CD14-positive monocyte (primary cell): ENCODE results near the gene DYNC2H1. TPM values are rescaled to one million over a fixed set of nuclear protein-coding genes. Genes with fewer than 3 reads are reported as not detected.

ENCODE experiments used
- DNase-seq, 3 donors: peaks; one replicate each; pipeline ENCODE4 v3.0.0-alpha.2; 2011 to 2022
- H2AFZ ChIP-seq: 2 replicates; pipeline ENCODE4 v1.6.0; 2012; ENCODE audit warnings: mild to moderate bottlenecking, low read depth, low read length, inconsistent platforms; ENCODE audit not compliant: insufficient read depth, poor library complexity, severe bottlenecking
- H3K27ac ChIP-seq, 2 donors: 1 replicate in 1 of 2; 2 replicates in 1 of 2; pipeline ENCODE4 v1.5.1; 2012 to 2013; ENCODE audit warnings: low read length in 2 of 2, control low read depth in 1 of 2, inconsistent platforms in 1 of 2, low read depth in 1 of 2, mild to moderate bottlenecking in 1 of 2
- H3K27me3 ChIP-seq, 2 donors: one replicate each; pipeline versions ENCODE4 v1.6.0 to v1.6.1; 2011 to 2013; ENCODE audit warnings: low read length in 2 of 2; ENCODE audit not compliant: control insufficient read depth in 2 of 2, insufficient read depth in 2 of 2
- H3K36me3 ChIP-seq, 2 donors: replicated peaks in 1 of 2; 1 replicate in 1 of 2; 2 replicates in 1 of 2; pipeline versions ENCODE4 v1.5.1 to v1.6.1; 2012 to 2013; ENCODE audit warnings: low read length in 2 of 2, control low read depth in 1 of 2, inconsistent platforms in 1 of 2, mild to moderate bottlenecking in 1 of 2; ENCODE audit not compliant: insufficient read depth in 2 of 2, control insufficient read depth in 1 of 2
- H3K4me1 ChIP-seq, 2 donors: 1 replicate in 1 of 2; 2 replicates in 1 of 2; pipeline versions ENCODE4 v1.5.1 to v1.6.1; 2012 to 2013; ENCODE audit warnings: low read length in 2 of 2, control low read depth in 1 of 2, inconsistent platforms in 1 of 2, mild to moderate bottlenecking in 1 of 2, moderate library complexity in 1 of 2; ENCODE audit not compliant: insufficient read depth in 2 of 2, control insufficient read depth in 1 of 2
- H3K4me2 ChIP-seq: replicated peaks from 2 replicates; pipeline ENCODE3; 2012; ENCODE audit warnings: low read length, moderate library complexity, mild to moderate bottlenecking; ENCODE audit not compliant: poor library complexity, severe bottlenecking; ENCODE audit errors: extremely low read depth
- H3K4me3 ChIP-seq, 3 experiments: fragments of 200-600 bp in 1 of 3; sonication (generic) in 1 of 3; replicated peaks in 1 of 3; 1 replicate in 2 of 3; 2 replicates in 1 of 3; pipeline ENCODE4 v1.5.1; 2011 to 2013; ENCODE audit warnings: low read length in 3 of 3, mild to moderate bottlenecking in 3 of 3, control low read depth in 2 of 3, low read depth in 2 of 3, inconsistent platforms in 1 of 3, moderate library complexity in 1 of 3
- H3K79me2 ChIP-seq: 2 replicates; pipeline ENCODE4 v1.6.0; 2012; ENCODE audit warnings: mild to moderate bottlenecking, control low read depth, inconsistent platforms, low read length, moderate library complexity; ENCODE audit not compliant: insufficient read depth
- H3K9ac ChIP-seq: 2 replicates; pipeline ENCODE4 v1.6.0; 2017; ENCODE audit warnings: low read length, mild to moderate bottlenecking; ENCODE audit not compliant: insufficient read depth, poor library complexity, severe bottlenecking
- H3K9me3 ChIP-seq, 2 donors: replicated peaks in 1 of 2; 1 replicate in 1 of 2; 2 replicates in 1 of 2; pipeline versions ENCODE4 v1.5.1 to v1.6.1; 2012 to 2013; ENCODE audit warnings: low read length in 2 of 2, control low read depth in 1 of 2; ENCODE audit not compliant: control insufficient read depth in 1 of 2, insufficient read depth in 1 of 2
- H4K20me1 ChIP-seq: 2 replicates; pipeline ENCODE4 v1.6.0; 2012; ENCODE audit warnings: mild to moderate bottlenecking, low read length, control low read depth, moderate library complexity; ENCODE audit not compliant: insufficient read depth
- H3K27ac Mint-ChIP-seq, 7 donors: one replicate each; pipeline ENCODE4 v1.8.0; 2020; ENCODE audit warnings: mild to moderate bottlenecking in 7 of 7, mixed read lengths in 7 of 7, moderate library complexity in 6 of 7, inconsistent platforms in 2 of 7
- H3K27me3 Mint-ChIP-seq, 3 donors: one replicate each; pipeline ENCODE4 v1.8.0; 2021 to 2022; ENCODE audit warnings: low read depth in 3 of 3, mild to moderate bottlenecking in 3 of 3, mixed read lengths in 3 of 3, moderate library complexity in 3 of 3, inconsistent platforms in 1 of 3
- H3K36me3 Mint-ChIP-seq, 2 donors: one replicate each; pipeline ENCODE4 v1.8.0; 2020; ENCODE audit warnings: mixed read lengths in 2 of 2, inconsistent platforms in 1 of 2, mild to moderate bottlenecking in 1 of 2
- H3K4me1 Mint-ChIP-seq: one replicate; pipeline ENCODE4 v1.8.0; 2020; ENCODE audit warnings: mild to moderate bottlenecking, mixed read lengths
- H3K4me3 Mint-ChIP-seq, 2 donors: one replicate each; pipeline ENCODE4 v1.8.0; 2020; ENCODE audit warnings: mild to moderate bottlenecking in 2 of 2, mixed read lengths in 2 of 2, moderate library complexity in 1 of 2
- H3K9me3 Mint-ChIP-seq, 7 donors: one replicate each; pipeline ENCODE4 v1.8.0; 2020 to 2022; ENCODE audit warnings: mixed read lengths in 7 of 7, mild to moderate bottlenecking in 6 of 7, moderate library complexity in 6 of 7, inconsistent platforms in 2 of 7
- WGBS: methylation state at CpG from one replicate; pipeline ENCODE4 v1.1.5; 2013; ENCODE audit warnings: missing lambda C conversion rate; ENCODE audit not compliant: insufficient coverage; 5-methylcytosine and 5-hydroxymethylcytosine counted together
- intact Hi-C, 2 donors: fragments of 100-400 bp; cut with micrococcal nuclease; formaldehyde crosslinking; loops; one replicate each; pipeline versions ENCODE4 v1.15.0 to v1.15.1; 2023
- polyA plus RNA-seq, 3 donors: library from polyadenylated mRNA; depleted of rRNA in 1 of 3; unstranded in 2 of 3; stranded (reverse) in 1 of 3; fragments of 300-500 nt in 2 of 3; fragments of >200 nt in 1 of 3; fragmentation: Illumina TruSeq in 2 of 3; gene quantifications; 1 replicate in 2 of 3; 2 replicates in 1 of 3; pipeline ENCODE4 v1.2.3, GENCODE V29; 2012 to 2021
- TF ChIP-seq, protein P1 (sequence below): fragments of 200-600 bp; IDR thresholded peaks from one replicate; pipeline ENCODE4 v1.8.0; 2022; ENCODE audit warnings: antibody characterized with exemption, mild to moderate bottlenecking

Gene DYNC2H1
- polyA plus RNA-seq, 3 donors, result 0.10 to 1.5 (median 0.36) TPM

DNA sequence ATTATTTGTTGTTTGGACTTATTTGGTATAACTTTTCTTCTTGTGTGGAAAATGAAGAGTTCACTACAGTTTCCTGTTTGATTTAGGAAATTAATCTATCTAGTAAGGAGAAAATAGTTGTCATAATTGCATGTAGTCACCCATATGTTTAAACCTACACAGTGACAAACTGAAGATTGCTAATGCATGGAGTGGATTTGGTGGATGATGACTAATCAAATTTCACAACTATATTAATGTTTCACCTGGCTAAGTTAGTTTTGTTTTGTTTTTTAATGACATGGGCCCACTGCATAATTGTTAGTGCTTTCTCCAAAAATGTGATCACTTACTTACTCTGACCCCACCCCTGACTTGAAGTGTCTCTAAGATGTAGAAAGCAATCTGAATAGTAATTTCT lies 170.6 kb downstream of the DYNC2H1 start:
- no peak for DNase-seq
- H3K9me3 ChIP-seq, result no peaks in the 10 kb centered on the region
- H3K27ac Mint-ChIP-seq, result no peak overlapping the region
- intact Hi-C loops, result no loop called here
- H3K4me2 ChIP-seq, result no peak overlapping the region
- no peak overlapping the region for H2AFZ ChIP-seq
- no peak overlapping the region for H3K4me3 ChIP-seq
- H3K9ac ChIP-seq, result no peak overlapping the region
- H3K4me3 Mint-ChIP-seq, result no peak overlapping the region
- TF ChIP-seq, protein P1, sequence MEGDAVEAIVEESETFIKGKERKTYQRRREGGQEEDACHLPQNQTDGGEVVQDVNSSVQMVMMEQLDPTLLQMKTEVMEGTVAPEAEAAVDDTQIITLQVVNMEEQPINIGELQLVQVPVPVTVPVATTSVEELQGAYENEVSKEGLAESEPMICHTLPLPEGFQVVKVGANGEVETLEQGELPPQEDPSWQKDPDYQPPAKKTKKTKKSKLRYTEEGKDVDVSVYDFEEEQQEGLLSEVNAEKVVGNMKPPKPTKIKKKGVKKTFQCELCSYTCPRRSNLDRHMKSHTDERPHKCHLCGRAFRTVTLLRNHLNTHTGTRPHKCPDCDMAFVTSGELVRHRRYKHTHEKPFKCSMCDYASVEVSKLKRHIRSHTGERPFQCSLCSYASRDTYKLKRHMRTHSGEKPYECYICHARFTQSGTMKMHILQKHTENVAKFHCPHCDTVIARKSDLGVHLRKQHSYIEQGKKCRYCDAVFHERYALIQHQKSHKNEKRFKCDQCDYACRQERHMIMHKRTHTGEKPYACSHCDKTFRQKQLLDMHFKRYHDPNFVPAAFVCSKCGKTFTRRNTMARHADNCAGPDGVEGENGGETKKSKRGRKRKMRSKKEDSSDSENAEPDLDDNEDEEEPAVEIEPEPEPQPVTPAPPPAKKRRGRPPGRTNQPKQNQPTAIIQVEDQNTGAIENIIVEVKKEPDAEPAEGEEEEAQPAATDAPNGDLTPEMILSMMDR, result no peak
- H3K27ac ChIP-seq, result no peak overlapping the region
- H3K4me1 Mint-ChIP-seq, result no peaks in the 10 kb centered on the region
- H3K79me2 ChIP-seq, result no peaks in the 10 kb centered on the region
- H3K27me3 ChIP-seq, result no peaks in the 10 kb centered on the region
- H4K20me1 ChIP-seq, result no peaks in the 10 kb centered on the region
- no peaks in the 10 kb centered on the region for H3K36me3 Mint-ChIP-seq
- no peaks in the 10 kb centered on the region for H3K36me3 ChIP-seq
- no peaks in the 10 kb centered on the region for H3K4me1 ChIP-seq
- H3K9me3 Mint-ChIP-seq, result no peaks in the 10 kb centered on the region
- H3K27me3 Mint-ChIP-seq, result no peaks in the 10 kb centered on the region

DNA sequence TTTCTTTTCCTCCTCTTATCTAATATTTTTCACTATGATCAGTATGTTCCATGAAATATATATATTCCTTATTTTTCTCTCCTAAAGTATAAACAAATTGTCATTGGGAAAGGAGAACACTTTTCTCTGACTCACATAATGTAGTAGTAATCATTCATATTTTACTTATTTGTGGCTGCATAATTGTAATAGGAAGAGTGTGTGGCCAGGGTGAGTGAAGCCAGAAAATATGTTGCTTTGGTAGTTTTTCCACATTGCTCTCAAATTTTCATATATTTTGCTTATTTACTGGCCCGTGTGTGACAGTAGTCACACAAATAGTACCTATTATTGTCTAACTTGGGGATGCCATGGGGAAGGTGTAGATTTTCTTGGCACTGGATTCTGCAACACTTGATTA lies 172.1 kb downstream of the DYNC2H1 start:
- TF ChIP-seq, protein P1, result no peak
- no CpG with 5 or more reads among the region's 1 CpG for WGBS
- Histone ChIP-seq H3K36me3 (no peaks in the 10 kb centered on the region), H3K9ac (no peak overlapping the region), H3K9me3 (no peaks in the 10 kb centered on the region), H3K4me3 (no peak overlapping the region), H4K20me1 (no peaks in the 10 kb centered on the region), H3K4me2 (no peak overlapping the region), H3K79me2 (no peaks in the 10 kb centered on the region), H3K27me3 (no peaks in the 10 kb centered on the region), H3K27ac (no peak overlapping the region), H2AFZ (no peak overlapping the region), H3K4me1 (no peaks in the 10 kb centered on the region)
- no peak overlapping the region for H3K4me3 Mint-ChIP-seq
- H3K36me3 Mint-ChIP-seq, result no peaks in the 10 kb centered on the region
- no peaks in the 10 kb centered on the region for H3K27me3 Mint-ChIP-seq
- intact Hi-C loops, result no loop called here
- H3K27ac Mint-ChIP-seq, result no peak overlapping the region
- no peaks in the 10 kb centered on the region for H3K9me3 Mint-ChIP-seq
- H3K4me1 Mint-ChIP-seq, result no peaks in the 10 kb centered on the region
- no peak for DNase-seq
